GM21717 (cell line): ENCODE measurements around the gene ZNF554.
"Not testable (repeated sequence)": the region's sequence is repeated elsewhere in the genome, so short reads cannot be mapped to it uniquely, and the experiment has no call there.

Experiments
- ATAC-seq: cut with Tn5 transposase; IDR thresholded peaks from one replicate; pipeline ENCODE4 v1.9.1; 2021; ENCODE audit warnings: mild to moderate bottlenecking, moderate library complexity; ENCODE audit not compliant: unreplicated experiment

Gene ZNF554

GRCh38 chr19:2865334-2866100, 45.8 kb downstream of the ZNF554 start:
- ATAC-seq, result no peak

GRCh38 chr19:2866495-2867024, 46.9 kb downstream of the ZNF554 start:
- ATAC-seq, result no peak

- ATAC-seq, result no peak
These were observed 47.6 kb downstream of the ZNF554 start, which contains the start of gene ZNF556 for GRCh38 chr19:2867025-2867991. TSS of gene ZNF556 (plus strand) at chr19:2867335. CDS start at chr19:2867422, 87 bp downstream.

DNA sequence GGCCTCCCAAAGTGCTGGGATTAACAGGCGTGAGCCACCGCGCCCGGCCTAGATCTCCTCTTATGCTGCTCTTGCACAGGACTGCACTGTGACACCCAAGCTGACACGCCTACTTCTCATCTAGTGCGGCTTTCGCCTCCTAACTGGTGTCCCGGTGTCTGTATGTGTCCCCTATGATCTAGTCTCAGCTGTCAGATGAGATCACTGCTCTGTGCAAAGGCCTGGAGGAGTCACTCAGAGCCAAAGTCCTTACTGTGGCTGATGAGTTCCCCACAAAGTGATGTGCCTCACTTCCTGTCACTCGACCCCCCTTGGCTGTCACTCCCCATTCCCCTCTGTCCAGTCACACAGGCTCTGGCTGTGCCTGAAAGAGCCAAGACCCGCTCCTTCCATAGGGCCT, 50.0 kb downstream of the ZNF554 start:
- ATAC-seq, result no peak

GRCh38 chr19:2872175-2872574, 52.5 kb downstream of the ZNF554 start:
- not testable (repeated sequence) for ATAC-seq

DNA sequence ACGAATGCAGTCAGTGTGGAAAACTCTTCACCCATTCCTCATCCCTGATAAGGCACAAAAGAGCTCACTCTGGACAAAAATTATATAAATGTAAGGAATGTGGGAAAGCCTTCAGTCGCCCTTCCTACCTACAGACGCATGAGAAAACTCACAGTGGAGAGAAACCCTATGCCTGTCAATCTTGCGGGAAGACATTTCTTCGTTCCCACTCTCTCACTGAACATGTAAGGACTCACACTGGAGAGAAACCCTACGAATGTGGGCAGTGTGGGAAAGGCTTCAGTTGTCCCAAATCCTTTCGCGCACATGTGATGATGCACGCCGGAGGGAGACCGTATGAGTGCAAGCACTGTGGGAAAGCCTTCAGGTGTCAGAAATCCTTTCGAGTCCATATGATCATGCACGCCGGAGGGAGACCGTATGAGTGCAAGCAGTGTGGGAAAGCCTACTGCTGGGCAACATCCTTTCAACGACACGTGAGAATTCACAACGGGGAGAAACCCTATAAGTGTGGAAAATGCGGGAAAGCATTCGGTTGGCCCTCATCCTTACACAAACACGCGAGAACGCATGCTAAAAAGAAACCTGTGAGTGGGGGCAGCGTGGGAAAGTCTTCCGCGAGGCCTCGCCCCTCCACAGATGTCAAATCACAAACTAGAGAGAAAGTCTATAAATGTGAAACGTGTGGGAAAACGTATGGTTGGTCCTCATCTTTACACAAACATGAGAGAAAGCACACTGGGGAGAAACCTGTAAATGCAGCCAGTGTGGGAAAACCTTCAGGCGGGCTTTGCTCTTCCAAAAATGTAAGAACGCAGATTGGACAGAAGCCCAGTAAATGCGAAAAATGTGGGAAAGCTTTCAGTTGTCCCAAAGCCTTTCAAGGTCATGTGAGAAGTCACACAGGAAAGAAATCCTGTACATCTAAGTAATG, 58.0 kb downstream of the ZNF554 start:
- no peak for ATAC-seq

DNA sequence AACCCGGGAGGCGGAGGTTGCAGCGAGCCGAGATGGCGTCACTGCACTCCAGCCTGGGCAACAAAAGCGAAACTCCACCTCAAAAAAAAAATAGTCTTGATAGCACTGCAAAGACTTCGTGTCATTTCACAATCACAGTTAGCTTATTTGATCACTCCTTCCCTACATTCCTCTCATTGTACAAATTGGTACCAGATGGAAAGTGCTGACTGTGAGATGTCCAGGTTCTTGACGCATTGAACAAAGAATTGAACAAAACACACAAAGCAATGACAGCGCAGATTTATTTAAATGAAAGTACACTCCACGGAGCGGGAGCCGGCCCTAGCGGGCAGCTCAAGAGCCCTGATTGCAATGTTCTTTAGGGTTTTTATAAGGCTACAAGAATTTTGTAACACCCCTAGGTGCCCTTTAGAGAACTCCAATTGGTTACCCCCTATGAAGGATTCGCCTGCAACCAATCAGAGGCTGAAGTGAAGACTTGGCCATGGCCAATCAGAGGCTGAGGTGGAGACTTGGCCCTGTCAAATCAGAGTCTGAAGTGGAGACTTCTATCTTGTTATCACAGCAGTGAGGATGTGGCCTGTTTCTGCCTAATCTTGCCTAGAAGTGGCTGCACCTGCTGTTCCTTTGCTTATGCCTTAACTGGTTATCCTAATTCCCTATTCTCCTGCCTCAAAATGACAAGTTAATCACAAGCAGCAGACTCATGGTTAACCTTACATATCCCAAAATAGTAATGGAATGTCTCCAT, 64.2 kb downstream of the ZNF554 start:
- ATAC-seq, result no peak

- ATAC-seq, result no peak
These were observed 66.1 kb downstream of the ZNF554 start for GRCh38 chr19:2885736-2886135.
